SK-N-SH (cell line): ENCODE data around the gene C5orf58. TPM values are rescaled to one million over a fixed set of nuclear protein-coding genes. Genes with fewer than 3 reads are reported as not detected.

Source experiments
- CTCF ChIA-PET: fragments of 300-600, 350-600 bp; formaldehyde crosslinking; extraction: SDS; loops from one replicate; lab custom pipeline; 2021; lab: Yijun Ruan, JAX
- POLR2A ChIA-PET: fragments of 350-600 bp; sonication (Branson Sonifier 250); formaldehyde crosslinking; extraction: SDS; loops from one replicate; lab custom pipeline; 2020; ENCODE audit warnings: antibody characterized with exemption, inconsistent platforms; lab: Yijun Ruan, JAX
- DNase-seq: peaks from one replicate; pipeline ENCODE4 v3.0.0; 2012
- H2AFZ ChIP-seq: fragments of 200-600 bp; sonication (generic); 2 replicates; pipeline ENCODE4 v1.8.1; 2016; ENCODE audit warnings: antibody characterized with exemption, mild to moderate bottlenecking, low read depth
- H3F3A ChIP-seq: fragments of 200-600 bp; sonication (generic); replicated peaks from 2 replicates; pipeline ENCODE3; 2016; ENCODE audit warnings: antibody characterized with exemption, mild to moderate bottlenecking; ENCODE audit not compliant: insufficient read depth
- H3K27ac ChIP-seq, 2 experiments: fragments of 200-500 bp in 1 of 2; fragments of 200-600 bp in 1 of 2; sonication (Bioruptor generic) in 1 of 2; sonication (generic), shearing (Covaris generic) in 1 of 2; 2 replicates each; pipeline versions ENCODE4 v1.5.1 to v1.6.1; 2014 to 2016; ENCODE audit warnings: low read depth in 2 of 2, inconsistent platforms in 1 of 2, low read length in 1 of 2, mild to moderate bottlenecking in 1 of 2, mixed read lengths in 1 of 2
- H3K27me3 ChIP-seq: fragments of 200-600 bp; sonication (generic), shearing (Covaris generic); 2 replicates; pipeline ENCODE4 v1.6.1; 2016; ENCODE audit warnings: mixed run types; ENCODE audit not compliant: insufficient read depth
- H3K36me3 ChIP-seq, 2 experiments: fragments of 200-500 bp in 1 of 2; fragments of 200-600 bp in 1 of 2; sonication (Bioruptor generic) in 1 of 2; sonication (generic) in 1 of 2; replicated peaks in 1 of 2; 2 replicates each; pipeline versions ENCODE3 to v1.5.1; 2014 to 2016; ENCODE audit warnings: low read length in 1 of 2, mild to moderate bottlenecking in 1 of 2; ENCODE audit not compliant: insufficient read depth in 2 of 2, control insufficient read depth in 1 of 2
- H3K4me1 ChIP-seq, 2 experiments: fragments of 200-500 bp in 1 of 2; fragments of 200-600 bp in 1 of 2; sonication (Bioruptor generic) in 1 of 2; sonication (generic), shearing (Covaris generic) in 1 of 2; 2 replicates each; pipeline versions ENCODE4 v1.5.1 to v1.6.1; 2014 to 2016; ENCODE audit warnings: low read depth in 1 of 2, low read length in 1 of 2, mixed run types in 1 of 2; ENCODE audit not compliant: insufficient read depth in 2 of 2, control insufficient read depth in 1 of 2
- H3K4me2 ChIP-seq: fragments of 200-600 bp; sonication (generic), shearing (Covaris generic); 2 replicates; pipeline ENCODE4 v1.6.1; 2017; ENCODE audit warnings: mixed run types
- H3K4me3 ChIP-seq, 2 experiments: fragments of 200-500 bp in 1 of 2; fragments of 200-600 bp in 1 of 2; sonication (Bioruptor generic) in 1 of 2; sonication (generic), shearing (Covaris generic) in 1 of 2; 2 replicates each; pipeline versions ENCODE4 v1.5.1 to v1.8.1; 2014 to 2016; ENCODE audit warnings: low read depth in 2 of 2, inconsistent platforms in 1 of 2, low read length in 1 of 2, mild to moderate bottlenecking in 1 of 2, mixed read lengths in 1 of 2, moderate library complexity in 1 of 2
- H3K79me2 ChIP-seq: fragments of 200-600 bp; sonication (generic); 2 replicates; pipeline ENCODE4 v1.8.1; 2017; ENCODE audit warnings: mild to moderate bottlenecking; ENCODE audit not compliant: insufficient read depth
- H3K9ac ChIP-seq: fragments of 200-600 bp; sonication (generic); 2 replicates; pipeline ENCODE4 v1.6.1; 2017; ENCODE audit warnings: mixed run types
- H3K9me2 ChIP-seq: fragments of 200-600 bp; sonication (generic); 2 replicates; pipeline ENCODE4 v1.6.1; 2017; ENCODE audit warnings: mixed run types
- H3K9me3 ChIP-seq: fragments of 200-600 bp; sonication (generic); 2 replicates; pipeline ENCODE4 v1.6.1; 2017; ENCODE audit warnings: mixed run types, mild to moderate bottlenecking, moderate library complexity
- H4K20me1 ChIP-seq: fragments of 200-600 bp; sonication (generic); 2 replicates; pipeline ENCODE4 v1.6.1; 2017; ENCODE audit warnings: mild to moderate bottlenecking, mixed run types; ENCODE audit not compliant: insufficient read depth
- CHD2 ChIP-seq: fragments of 150-350 bp; IDR thresholded peaks from 2 replicates; pipeline ENCODE4 v1.6.1; 2018; ENCODE audit warnings: low read length; ENCODE audit not compliant: partially characterized antibody
- CTCF ChIP-seq: fragments of 200-600 bp; sonication (generic); IDR thresholded peaks from 2 replicates; pipeline ENCODE4 v1.6.1; 2017; ENCODE audit warnings: antibody characterized with exemption, mild to moderate bottlenecking, moderate library complexity
- FOSL2 ChIP-seq: IDR thresholded peaks from 2 replicates; pipeline ENCODE4 v1.4.0; 2012; ENCODE audit warnings: low read depth, mild to moderate bottlenecking, moderate library complexity, borderline replicate concordance
- RAD21 ChIP-seq: IDR thresholded peaks from 2 replicates; pipeline ENCODE4 v1.6.1; 2012; ENCODE audit warnings: mild to moderate bottlenecking, low read length
- SIN3A ChIP-seq: IDR thresholded peaks from 2 replicates; pipeline ENCODE4 v1.6.1; 2012; ENCODE audit warnings: low read depth, mild to moderate bottlenecking, low read length, moderate library complexity, borderline replicate concordance
- TAF1 ChIP-seq: IDR thresholded peaks from 2 replicates; pipeline ENCODE4 v1.6.1; 2012; ENCODE audit warnings: low read depth, mild to moderate bottlenecking, low read length, moderate library complexity, borderline replicate concordance
- USF2 ChIP-seq: fragments of 150-350 bp; IDR thresholded peaks from 2 replicates; pipeline ENCODE4 v1.6.1; 2017; ENCODE audit warnings: antibody characterized with exemption, low read length, low read depth, borderline replicate concordance
- YY1 ChIP-seq: IDR thresholded peaks from 2 replicates; pipeline ENCODE4 v1.4.0; 2012; ENCODE audit warnings: low read depth, mild to moderate bottlenecking
- whole genome bisulfite sequencing: methylation state at CpG from one replicate; pipeline ENCODE4 v1.1.6; 2017; ENCODE audit warnings: low lambda C conversion rate; 5-methylcytosine and 5-hydroxymethylcytosine counted together
- polyA plus RNA-seq, 3 experiments: library from polyadenylated mRNA; depleted of rRNA; stranded (reverse); fragments of >200 nt; gene quantifications; 2 replicates each; pipeline ENCODE4 v1.2.3, GENCODE V29; 2012

The C5orf58 gene
- polyA plus RNA-seq, 1 of the 3 experiments (the other 2 are of a cell fraction): not detected

- no peak for DNase-seq
- H3K9me3 ChIP-seq: no peaks in the 10 kb centered on the region; the same call in 1 of the 2 replicates
- TF ChIP-seq YY1: no peak
- TF ChIP-seq USF2: no peak
- no peak for TF ChIP-seq TAF1
- no peak for TF ChIP-seq RAD21
- TF ChIP-seq SIN3A: no peak
- no peak for TF ChIP-seq FOSL2
- TF ChIP-seq CTCF: no peak
- no peaks in the 10 kb centered on the region for H3K36me3 ChIP-seq
- no peaks in the 10 kb centered on the region for H3K9me2 ChIP-seq
- no peak overlapping the region for H3K27ac ChIP-seq
- H3K4me3 ChIP-seq: no peak overlapping the region
- H3K9ac ChIP-seq: no peak overlapping the region
- no peaks in the 10 kb centered on the region for H3F3A ChIP-seq
- POLR2A ChIA-PET: no interaction called here
- WGBS: 74% methylated on average over 8 of the region's 8 CpGs
- no peak overlapping the region for H3K4me2 ChIP-seq
- CTCF ChIA-PET: interaction anchor here (1.0 to 6.7 kb wide), 3 partner anchors 9 to 227 kb away, joined by 4 to 53 read pairs (median 5); partner anchors contain the start of gene INSYN2B
- H3K4me1 ChIP-seq: no peaks in the 10 kb centered on the region
- no peaks in the 10 kb centered on the region for H3K79me2 ChIP-seq
- no peaks in the 10 kb centered on the region for H4K20me1 ChIP-seq
- no peak overlapping the region for H2AFZ ChIP-seq
- no peaks in the 10 kb centered on the region; the same call in 1 of the 2 replicates for H3K27me3 ChIP-seq
Observed at GRCh38 chr5:170206958-170207357, 25.8 kb upstream of the C5orf58 start.

- H4K20me1 ChIP-seq: no peaks in the 10 kb centered on the region
- no peak overlapping the region for H3K27ac ChIP-seq
- no peaks in the 10 kb centered on the region; the same call in 1 of the 2 replicates for H3K9me3 ChIP-seq
- POLR2A ChIA-PET: no interaction called here
- H3K36me3 ChIP-seq: no peaks in the 10 kb centered on the region
- no peaks in the 10 kb centered on the region for H3K4me1 ChIP-seq
- no peaks in the 10 kb centered on the region for H3K79me2 ChIP-seq
- H2AFZ ChIP-seq: no peak overlapping the region
- no peak for TF ChIP-seq CHD2
- H3K4me2 ChIP-seq: no peak overlapping the region
- H3K9ac ChIP-seq: no peak overlapping the region
- H3K27me3 ChIP-seq: no peaks in the 10 kb centered on the region
- 9% methylated on average over 1 of the region's 1 CpG for WGBS
- no peaks in the 10 kb centered on the region for H3F3A ChIP-seq
- CTCF ChIA-PET: interaction anchor here (1.1 to 6.7 kb wide), 4 partner anchors 14 to 510 kb away, joined by 3 to 53 read pairs (median 14); no protein-coding TSS in a partner anchor
- H3K9me2 ChIP-seq: no peaks in the 10 kb centered on the region
- H3K4me3 ChIP-seq: no peak overlapping the region
- no peak for DNase-seq
Observed at GRCh38 chr5:170211575-170212334, 21.0 kb upstream of the C5orf58 start.
